Right cardiac atrium (tissue), 5 donors: Measurements from ENCODE around the gene DTD2. TPM values are rescaled to one million over a fixed set of nuclear protein-coding genes. Genes with fewer than 3 reads are reported as not detected.

ENCODE experiments used
- ATAC-seq, 2 donors: fragments of 200-7000 bp; cut with Tn5 transposase; one replicate each; pipeline versions ENCODE4 v1.8.0 to v1.9.1; 2020; ENCODE audit warnings: moderate library complexity in 2 of 2, mild to moderate bottlenecking in 1 of 2
- DNase-seq, 3 donors: peaks; one replicate each; pipeline ENCODE4 v3.0.0-alpha.2; 2020
- H3K27ac ChIP-seq: one replicate; pipeline ENCODE4 v1.5.1; 2013; ENCODE audit warnings: mild to moderate bottlenecking, low read length, control low read depth, moderate library complexity
- H3K27me3 ChIP-seq: one replicate; pipeline ENCODE4 v1.6.1; 2013; ENCODE audit not compliant: control insufficient read depth, insufficient read depth
- H3K4me1 ChIP-seq: one replicate; pipeline ENCODE4 v1.6.1; 2013; ENCODE audit warnings: low read length; ENCODE audit not compliant: control insufficient read depth, insufficient read depth
- H3K4me3 ChIP-seq: one replicate; pipeline ENCODE4 v1.5.1; 2013; ENCODE audit warnings: low read length, control low read depth
- H3K9me3 ChIP-seq: one replicate; pipeline ENCODE4 v1.6.1; 2013; ENCODE audit warnings: low read length; ENCODE audit not compliant: control insufficient read depth
- WGBS: extraction: QIAGEN DNeasy Blood & Tissue Kit; methylation state at CpG from one replicate; pipeline ENCODE4 v1.1.7; 2013; 5-methylcytosine and 5-hydroxymethylcytosine counted together
- intact Hi-C, 4 donors: fragments of 100-400 bp; cut with DNase I; formaldehyde crosslinking; loops; one replicate each; pipeline versions ENCODE4 v1.11.0 to v1.14.0; 2022 to 2023
- polyA plus RNA-seq: library from polyadenylated mRNA; stranded (reverse); fragments of 200-250 nt; gene quantifications from one replicate; pipeline ENCODE4 v1.2.3, GENCODE V29; 2013
- total RNA-seq, 4 donors: library from RNA; stranded (reverse); fragmentation: NEBNext Ultra II Directional; extraction: Animal tissue kit (Norgen Biotek cat#: 25700); gene quantifications; one replicate each; pipeline ENCODE4 v1.2.1, GENCODE V29; 2021
- donor health status: healthy with polysubstance abuse.
- donor health status: DM: no; HTN: yes; CAD: no.
- donor health status: DM: no; HTN: no; CAD: no.
- donor health status: DM: no; HTN: yes; CAD: no; lungs with severe emphysema.
- donor health status: DM: yes; HTN: yes; CAD: no.

Gene DTD2
- total and polyA plus RNA-seq, 5 donors: 7.0 to 10.7 (median 9.0) TPM

DNA sequence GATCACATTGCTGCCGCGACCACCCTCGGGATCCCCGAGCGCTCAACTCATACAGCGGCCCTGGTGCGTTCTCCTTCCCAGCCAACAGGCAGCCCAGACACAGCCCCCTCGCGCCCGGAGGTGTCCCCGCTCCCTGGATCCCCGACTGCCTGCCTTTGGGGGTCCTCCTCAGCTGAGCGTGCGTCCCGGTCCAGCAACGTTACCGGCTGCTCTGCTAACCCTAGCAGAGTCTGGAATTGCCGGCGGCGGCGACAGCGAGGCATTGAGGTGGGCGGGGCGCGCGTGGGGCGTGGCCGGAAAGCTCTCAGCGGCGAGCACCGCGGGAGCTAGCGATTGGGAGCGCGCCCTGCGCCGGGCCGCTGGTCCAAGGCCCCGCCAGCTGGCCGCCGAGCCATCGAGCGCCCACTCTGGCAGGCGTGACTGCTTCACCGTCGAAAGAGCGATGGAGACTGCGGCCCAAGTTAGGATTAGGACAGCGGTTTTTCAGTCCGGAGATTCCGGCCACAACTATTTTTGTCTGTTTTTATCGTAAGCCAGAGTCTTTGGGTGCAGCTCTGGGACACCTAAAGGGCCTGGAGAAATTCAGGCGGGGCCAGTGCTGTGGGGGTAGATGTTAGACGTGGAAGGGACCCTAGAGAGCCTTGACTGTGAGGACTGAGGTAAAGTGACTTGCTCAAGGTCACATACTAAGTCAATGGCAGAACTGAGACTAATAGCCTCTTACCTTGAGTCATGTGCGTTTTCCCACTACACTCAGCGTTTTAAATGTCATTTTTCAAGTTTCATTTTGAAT is 36.8 kb downstream of the DTD2 start, which contains the start of gene HEATR5A:
TSS of gene HEATR5A (minus strand) at position 232 of the 793 bp plus-strand sequence. CDS start 17,575 bp downstream, outside the sequence.
- intact Hi-C loops: no loop called here
- Histone ChIP-seq H3K27me3 (no peaks in the 10 kb centered on the region), H3K9me3 (no peaks in the 10 kb centered on the region), H3K27ac (peak within 1 kb of the TSS; percentile 80), H3K4me3 (peak within 1 kb of the TSS; percentile 75), H3K4me1 (no peaks in the 10 kb centered on the region)
- 3% methylated on average over 56 of the region's 56 CpGs for WGBS
- DNase-seq (peak; percentile 97 to 99 (median 99)), ATAC-seq (peak; percentile 99)

DNA sequence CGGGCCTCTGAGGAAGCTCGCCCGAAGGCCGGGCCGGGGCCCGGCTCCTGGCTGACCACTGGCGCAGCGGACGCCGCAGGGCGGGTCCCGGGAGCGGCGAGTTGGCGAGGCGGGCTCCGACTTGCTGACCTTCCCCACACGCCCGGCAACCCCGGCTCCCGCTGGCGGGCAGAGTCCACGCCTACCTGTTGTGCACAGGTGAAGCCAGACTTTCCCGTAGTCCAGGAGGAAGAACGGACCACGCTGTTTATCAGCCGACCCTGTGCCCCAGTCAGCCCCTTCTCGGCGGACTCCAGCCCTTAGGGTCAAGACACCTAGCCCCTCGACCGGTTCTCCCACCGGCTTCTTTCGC is 37.4 kb downstream of the DTD2 start:
- no peaks in the 10 kb centered on the region for H3K4me1 ChIP-seq
- intact Hi-C loops: no loop called here
- no peaks in the 10 kb centered on the region for H3K9me3 ChIP-seq
- peak overlapping the region; percentile 75 for H3K4me3 ChIP-seq
- no peaks in the 10 kb centered on the region for H3K27me3 ChIP-seq
- ATAC-seq: peak; percentile 86 to 89
- DNase-seq: peak; percentile 74 to 89 (median 88)
- peak overlapping the region; percentile 80 for H3K27ac ChIP-seq
- WGBS: under 1% methylated on average over 33 of the region's 33 CpGs

DNA sequence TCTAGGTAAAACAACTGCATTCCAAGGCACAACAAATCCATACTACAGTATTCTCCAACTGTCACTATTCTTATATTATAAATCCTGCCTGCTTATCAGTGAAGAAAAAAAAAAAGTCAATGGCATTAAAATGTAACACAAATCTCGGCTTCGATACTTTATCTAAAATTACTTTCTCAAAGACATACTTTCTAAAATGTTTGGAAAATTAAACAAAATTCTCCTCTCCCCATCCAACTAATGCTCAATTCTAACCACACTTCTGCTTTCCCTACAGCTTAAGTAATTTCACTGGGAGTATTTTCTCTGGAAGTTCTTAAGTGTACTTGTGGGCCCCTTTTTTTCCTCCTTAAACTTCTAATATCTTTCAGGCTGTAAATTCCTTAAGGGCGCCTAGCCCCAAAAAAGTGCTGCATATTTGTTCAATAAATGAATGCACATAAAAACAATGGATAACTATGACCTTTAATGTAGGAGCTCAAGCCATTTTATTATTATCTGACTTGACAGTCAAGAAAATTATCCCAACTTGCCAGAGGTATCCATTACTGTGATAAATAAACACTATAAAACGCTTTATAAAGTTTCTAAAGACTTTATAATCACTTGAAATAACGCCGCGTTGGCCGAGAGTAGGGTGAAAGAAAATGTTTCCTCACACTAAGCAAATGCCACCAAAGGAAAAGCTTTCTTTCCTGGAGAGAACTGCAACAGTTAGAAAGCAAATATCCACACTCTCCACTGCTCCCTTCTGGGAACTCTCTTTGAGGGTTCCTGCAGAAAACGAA is 37.9 kb downstream of the DTD2 start:
- 7% methylated on average over 9 of the region's 9 CpGs for WGBS
- DNase-seq (no peak), ATAC-seq (no peak)
- Histone ChIP-seq H3K4me1 (no peaks in the 10 kb centered on the region), H3K27ac (peak overlapping the region; percentile 80), H3K9me3 (no peaks in the 10 kb centered on the region), H3K4me3 (peak overlapping the region; percentile 75), H3K27me3 (no peaks in the 10 kb centered on the region)
- intact Hi-C loops: no loop called here

DNA sequence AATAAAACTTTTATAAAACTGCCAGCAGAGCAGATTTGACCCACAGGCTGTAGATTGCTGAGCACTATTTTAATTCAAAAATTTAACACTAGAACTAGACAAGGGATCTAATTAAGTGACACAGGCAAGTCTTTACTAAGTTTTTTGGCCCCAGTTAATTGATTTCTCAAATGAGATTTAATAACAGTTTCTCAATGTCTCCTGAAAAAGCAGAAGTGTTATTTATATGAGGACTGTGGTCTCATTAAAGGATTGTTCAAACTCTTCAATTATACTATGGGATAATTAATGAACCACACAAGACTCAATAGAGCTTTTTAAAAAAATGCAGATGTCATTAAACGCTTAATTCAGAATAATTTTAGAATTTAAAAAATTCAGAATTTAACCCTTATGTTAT is 38.9 kb downstream of the DTD2 start:
- no peak for ATAC-seq
- intact Hi-C loops: no loop called here
- DNase-seq: no peak
- Histone ChIP-seq H3K27me3 (no peaks in the 10 kb centered on the region), H3K9me3 (no peaks in the 10 kb centered on the region), H3K4me1 (no peaks in the 10 kb centered on the region), H3K27ac (no peak overlapping the region), H3K4me3 (no peak overlapping the region)
- 43% methylated on average over 1 of the region's 1 CpG for whole genome bisulfite sequencing

DNA sequence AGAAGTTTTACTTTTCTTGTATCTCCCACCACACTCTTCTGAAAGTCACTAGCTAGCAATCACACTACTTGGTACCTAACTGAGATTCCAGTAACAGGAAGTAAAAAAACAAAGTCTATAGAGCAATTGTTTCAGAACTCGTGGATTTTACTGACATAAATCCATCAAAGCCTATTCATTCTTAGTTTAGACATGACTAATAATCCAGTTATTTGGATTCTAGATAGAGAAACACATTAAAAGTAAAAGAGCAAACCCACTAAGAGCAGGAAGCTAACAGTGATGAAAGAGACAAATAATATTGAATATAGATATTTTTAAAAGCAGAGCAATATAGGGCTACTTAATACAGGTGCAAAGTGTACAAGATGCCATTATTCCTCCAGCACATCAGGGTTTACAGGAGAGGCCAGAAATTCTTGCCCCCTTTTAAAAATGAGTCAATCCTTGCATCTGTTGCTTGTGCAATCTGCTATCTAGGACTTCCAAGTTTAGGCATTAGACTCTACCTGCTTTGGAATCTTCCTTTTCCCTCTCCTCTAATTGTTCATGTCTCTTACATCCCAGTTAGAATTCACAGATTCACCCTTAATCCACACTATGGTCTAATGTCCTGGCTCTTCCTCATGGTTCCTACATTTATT is 43.0 kb downstream of the DTD2 start:
- 38% methylated on average over 1 of the region's 1 CpG for WGBS
- Histone ChIP-seq H3K9me3 (no peaks in the 10 kb centered on the region), H3K4me1 (peaks cover 1% of the 10 kb centered on the region), H3K27ac (no peak overlapping the region), H3K4me3 (no peak overlapping the region), H3K27me3 (no peaks in the 10 kb centered on the region)
- intact Hi-C loops: no loop called here
- DNase-seq (no peak), ATAC-seq (no peak)

DNA sequence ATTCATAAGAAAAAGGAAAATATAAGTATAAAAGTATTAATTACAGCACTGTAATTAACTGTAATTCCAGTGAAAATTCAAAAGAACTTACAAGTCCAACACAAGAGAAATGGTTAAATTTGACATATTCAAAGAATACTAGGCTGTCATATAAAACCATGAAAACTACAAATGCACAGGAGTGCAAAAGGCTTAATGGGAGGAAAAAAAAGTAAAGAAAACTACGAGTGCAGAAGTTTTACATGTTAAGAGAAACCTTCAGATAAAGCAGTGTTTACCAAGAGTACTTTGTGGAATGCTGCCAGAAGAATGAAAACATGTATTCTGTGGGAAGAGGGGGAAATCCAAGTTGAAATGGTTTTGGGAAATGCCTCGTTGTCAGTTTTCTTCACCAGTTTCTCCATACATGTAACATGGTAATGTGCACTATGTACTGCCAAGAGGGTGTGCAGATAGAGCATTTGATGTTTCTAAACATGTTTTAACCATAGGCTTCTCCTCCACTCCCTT is 46.0 kb downstream of the DTD2 start:
- Histone ChIP-seq H3K4me1 (peaks cover 1% of the 10 kb centered on the region), H3K4me3 (no peak overlapping the region), H3K27me3 (no peaks in the 10 kb centered on the region), H3K27ac (no peak overlapping the region), H3K9me3 (no peaks in the 10 kb centered on the region)
- WGBS: 11% methylated on average over 2 of the region's 2 CpGs
- intact Hi-C loops: no loop called here
- no peak for DNase-seq
- peak; percentile 18 to 24 for ATAC-seq

DNA sequence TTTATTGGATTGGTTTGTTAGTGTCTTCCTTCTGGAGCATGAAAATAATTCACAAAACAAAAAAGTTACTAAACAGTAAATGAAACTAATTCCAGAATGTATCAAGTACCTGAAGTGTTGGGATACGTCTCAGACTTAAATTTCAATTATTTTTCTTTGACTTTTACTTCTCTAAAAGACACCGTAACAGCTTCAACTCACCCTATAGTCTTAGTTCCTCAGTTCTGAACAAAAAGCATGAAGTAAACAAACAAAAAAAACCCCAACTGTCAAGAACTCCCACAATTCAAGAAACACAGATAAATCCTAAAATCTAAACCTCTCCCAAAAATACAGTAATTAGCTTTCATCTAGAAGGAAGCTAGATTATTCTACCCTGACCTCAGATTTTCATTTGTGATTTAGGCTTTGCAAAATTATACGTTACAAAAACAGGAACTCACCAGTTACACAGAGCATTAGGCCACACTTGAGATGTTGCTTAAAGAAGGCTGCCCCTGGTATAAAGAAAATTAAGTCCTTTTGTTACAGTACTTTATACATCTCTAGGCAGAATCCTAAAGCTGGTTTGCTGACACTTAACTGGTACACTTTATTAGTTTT is 47.2 kb downstream of the DTD2 start:
- Histone ChIP-seq H3K9me3 (no peaks in the 10 kb centered on the region), H3K4me1 (peaks cover 1% of the 10 kb centered on the region), H3K4me3 (no peak overlapping the region), H3K27me3 (no peaks in the 10 kb centered on the region), H3K27ac (no peak overlapping the region)
- ATAC-seq: no peak
- no peak for DNase-seq
- intact Hi-C loops: no loop called here
- 80% methylated on average over 3 of the region's 3 CpGs for WGBS

DNA sequence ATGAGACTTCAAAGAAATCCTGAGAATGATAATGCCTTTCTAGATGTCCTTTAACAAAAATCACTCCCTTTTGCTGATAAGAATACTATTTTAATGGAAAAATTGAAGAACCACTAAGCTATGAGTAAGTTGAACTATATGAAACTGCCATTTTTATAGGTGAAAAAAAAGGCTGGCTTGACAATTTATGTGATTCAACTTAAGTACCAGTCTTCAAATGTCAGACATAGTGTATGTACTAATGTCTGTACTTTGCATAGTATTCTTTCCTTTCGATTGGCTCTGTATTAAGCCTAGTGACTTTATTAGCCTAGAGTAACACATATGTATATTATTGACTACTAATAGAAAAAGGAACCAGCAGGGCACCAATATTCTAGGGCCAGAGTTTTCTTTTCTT is 48.9 kb downstream of the DTD2 start:
- DNase-seq (no peak), ATAC-seq (no peak)
- WGBS: 100% methylated on average over 1 of the region's 1 CpG
- no peak overlapping the region for H3K4me3 ChIP-seq
- no peaks in the 10 kb centered on the region for H3K9me3 ChIP-seq
- H3K4me1 ChIP-seq: peaks cover 1% of the 10 kb centered on the region
- intact Hi-C loops: no loop called here
- no peaks in the 10 kb centered on the region for H3K27me3 ChIP-seq
- no peak overlapping the region for H3K27ac ChIP-seq

DNA sequence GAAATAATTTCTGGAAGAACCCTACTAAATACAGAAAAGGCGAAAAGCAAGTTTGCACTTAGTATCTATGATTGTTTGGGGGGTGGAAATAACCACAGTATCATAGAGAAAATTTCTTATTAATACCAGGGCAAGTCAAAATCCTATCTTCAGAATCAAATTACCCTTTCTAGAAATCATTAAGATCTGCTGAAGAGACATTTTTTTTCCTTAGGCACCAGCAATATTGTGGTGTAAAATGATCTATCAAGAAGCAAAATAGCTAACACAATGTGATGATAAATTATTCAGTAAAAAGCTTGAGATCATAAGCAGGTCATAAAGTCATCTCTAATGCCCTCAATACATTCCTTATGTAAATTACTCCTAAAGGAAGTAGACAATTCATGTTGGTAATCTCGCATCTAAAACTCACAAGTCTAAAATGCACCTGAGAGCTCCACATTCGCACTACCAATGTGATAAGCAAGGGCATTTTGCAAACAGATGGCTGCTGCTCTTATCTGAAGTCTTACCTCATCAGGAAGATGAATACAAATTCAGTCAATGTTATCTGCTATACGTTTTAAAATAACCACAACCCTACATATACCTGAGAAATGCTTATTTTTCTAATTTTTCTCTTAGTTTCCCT is 51.6 kb downstream of the DTD2 start:
- ATAC-seq: no peak
- Histone ChIP-seq H3K4me1 (peaks cover 1% of the 10 kb centered on the region), H3K9me3 (no peaks in the 10 kb centered on the region), H3K27me3 (no peaks in the 10 kb centered on the region), H3K27ac (no peak overlapping the region), H3K4me3 (no peak overlapping the region)
- intact Hi-C loops: no loop called here
- no peak for DNase-seq
- 69% methylated on average over 4 of the region's 4 CpGs for WGBS

DNA sequence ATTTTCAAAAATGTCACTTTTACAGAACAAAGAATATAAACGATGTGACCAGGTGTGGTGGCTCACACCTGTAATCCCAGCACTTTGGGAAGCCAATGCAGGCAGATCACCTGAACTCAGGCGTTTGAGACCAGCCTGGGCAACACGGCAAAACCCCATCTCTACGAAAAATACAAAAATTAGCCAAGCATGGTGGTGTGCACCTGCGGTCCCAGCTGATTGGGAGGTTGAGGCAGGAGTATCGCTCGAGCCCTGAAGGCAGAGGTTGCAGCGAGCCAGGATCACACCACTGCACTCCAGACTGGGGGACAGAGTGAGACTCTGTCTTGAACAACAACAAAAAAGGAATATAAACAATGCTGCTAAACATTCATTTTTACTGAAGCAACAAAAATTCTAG is 52.2 kb downstream of the DTD2 start:
- no peak for ATAC-seq
- H3K4me3 ChIP-seq: no peak overlapping the region
- 97% methylated on average over 8 of the region's 8 CpGs for WGBS
- no peaks in the 10 kb centered on the region for H3K9me3 ChIP-seq
- no peak for DNase-seq
- intact Hi-C loops: no loop called here
- H3K27ac ChIP-seq: no peak overlapping the region
- H3K27me3 ChIP-seq: no peaks in the 10 kb centered on the region
- peaks cover 1% of the 10 kb centered on the region for H3K4me1 ChIP-seq
